ENCODE measurements around the gene RBP3. TPM values are rescaled to one million over a fixed set of nuclear protein-coding genes. Genes with fewer than 3 reads are reported as not detected.

The RBP3 gene
- total RNA-seq, 2 experiments from 2014 or later = not detected

GRCh38 chr10:47315421-47315820, 32.7 kb upstream of the RBP3 start:
- POLR2A ChIA-PET = no interaction called here
- no peak for TF ChIP-seq CTCF (IDR thresholded peaks at IDR 0.05)
- CTCF ChIA-PET = interaction anchor here (0.8 to 6.9 kb wide), 4 partner anchors 94 to 290 kb away, joined by 3 to 204 read pairs (median 8); no protein-coding TSS in a partner anchor
- no peak overlapping the region for H3K27ac Mint-ChIP-seq
- H3K4me1 Mint-ChIP-seq (ENCODE audit: low read depth) = peaks cover 18% of the 10 kb centered on the region
- H3K4me3 Mint-ChIP-seq = no peak overlapping the region
- DNase-seq (no peak), ATAC-seq (no peak)
- H3K36me3 Mint-ChIP-seq (ENCODE audit: low read depth) = no peaks in the 10 kb centered on the region
- no peaks in the 10 kb centered on the region for H3K9me3 Mint-ChIP-seq
- no peaks in the 10 kb centered on the region for H3K27me3 Mint-ChIP-seq
- intact Hi-C loops (cut with micrococcal nuclease) = no loop called here

GRCh38 chr10:47316131-47316530, 32.0 kb upstream of the RBP3 start:
- ChIA-PET CTCF (interaction anchor here (2.5 to 6.9 kb wide), 2 partner anchors 270 to 291 kb away, joined by 13 to 204 read pairs; no protein-coding TSS in a partner anchor), POLR2A (no interaction called here)
- Mint-ChIP-seq H3K4me3 (no peak overlapping the region), H3K27ac (no peak overlapping the region), H3K9me3 (no peaks in the 10 kb centered on the region), H3K4me1 (ENCODE audit: low read depth) (peaks cover 12% of the 10 kb centered on the region), H3K36me3 (ENCODE audit: low read depth) (no peaks in the 10 kb centered on the region), H3K27me3 (no peaks in the 10 kb centered on the region)
- ATAC-seq = no peak
- no peak for TF ChIP-seq CTCF (IDR thresholded peaks at IDR 0.05)
- no peak for DNase-seq
- intact Hi-C loops (cut with micrococcal nuclease) = no loop called here

DNA sequence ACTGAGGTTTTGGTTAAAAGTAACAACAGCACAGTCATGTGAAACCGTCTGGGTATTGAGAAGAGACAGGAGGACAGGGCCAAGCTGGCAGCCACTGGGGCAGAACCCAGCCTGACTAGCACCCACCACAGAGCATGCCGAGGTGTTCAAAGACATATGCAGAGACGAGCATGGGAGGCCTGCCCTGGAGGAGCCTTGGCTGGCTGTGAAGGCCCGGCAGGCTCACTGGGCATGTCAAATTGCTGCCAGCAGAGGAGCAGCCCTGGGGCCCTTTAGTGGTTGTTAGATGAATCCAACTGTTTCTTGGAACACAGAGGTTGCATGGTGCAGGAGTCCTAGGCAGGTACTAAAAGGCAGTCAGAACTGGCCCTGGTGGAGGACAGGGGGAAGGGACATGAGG, 30.9 kb upstream of the RBP3 start:
- ChIA-PET POLR2A (no interaction called here), CTCF (interaction anchor here (2.5 kb wide), 1 partner anchor 292 kb away, joined by 13 read pairs; no protein-coding TSS in a partner anchor)
- intact Hi-C loops (cut with micrococcal nuclease) = no loop called here
- TF ChIP-seq CTCF (IDR thresholded peaks at IDR 0.05) = no peak
- no peaks in the 10 kb centered on the region for H3K36me3 Mint-ChIP-seq (ENCODE audit: low read depth)
- H3K4me1 Mint-ChIP-seq (ENCODE audit: low read depth) = peaks cover under 1% of the 10 kb centered on the region
- no peaks in the 10 kb centered on the region for H3K27me3 Mint-ChIP-seq
- no peak overlapping the region for H3K27ac Mint-ChIP-seq
- ATAC-seq (no peak), DNase-seq (no peak)
- no peak overlapping the region for H3K4me3 Mint-ChIP-seq
- H3K9me3 Mint-ChIP-seq = no peaks in the 10 kb centered on the region

GRCh38 chr10:47318706-47319105, 29.5 kb upstream of the RBP3 start:
- no peak for TF ChIP-seq CTCF (IDR thresholded peaks at IDR 0.05)
- CTCF ChIA-PET = interaction anchor here (1.0 to 1.6 kb wide), 2 partner anchors 293 to 294 kb away, joined by 4 to 5 read pairs; no protein-coding TSS in a partner anchor
- POLR2A ChIA-PET = no interaction called here
- no peaks in the 10 kb centered on the region for H3K36me3 Mint-ChIP-seq (ENCODE audit: low read depth)
- intact Hi-C loops (cut with micrococcal nuclease) = no loop called here
- no peaks in the 10 kb centered on the region for H3K4me1 Mint-ChIP-seq (ENCODE audit: low read depth)
- ATAC-seq (no peak), DNase-seq (no peak)
- no peaks in the 10 kb centered on the region for H3K27me3 Mint-ChIP-seq
- H3K27ac Mint-ChIP-seq = no peak overlapping the region
- H3K9me3 Mint-ChIP-seq = no peaks in the 10 kb centered on the region
- no peak overlapping the region for H3K4me3 Mint-ChIP-seq

GRCh38 chr10:47319784-47320183, 28.4 kb upstream of the RBP3 start:
- Mint-ChIP-seq H3K9me3 (no peaks in the 10 kb centered on the region), H3K27ac (no peak overlapping the region), H3K4me1 (ENCODE audit: low read depth) (no peaks in the 10 kb centered on the region), H3K27me3 (no peaks in the 10 kb centered on the region), H3K36me3 (ENCODE audit: low read depth) (no peaks in the 10 kb centered on the region), H3K4me3 (no peak overlapping the region)
- ATAC-seq (no peak), DNase-seq (no peak)
- CTCF ChIA-PET = interaction anchor here (1.0 to 2.8 kb wide), 2 partner anchors 272 to 273 kb away, joined by 3 to 10 read pairs; no protein-coding TSS in a partner anchor
- intact Hi-C loops (cut with micrococcal nuclease) = no loop called here
- POLR2A ChIA-PET = no interaction called here
- no peak for TF ChIP-seq CTCF (IDR thresholded peaks at IDR 0.05)

All from activated CD8-positive, alpha-beta T cell treated with anti-CD3 and anti-CD28 coated beads for 36 hours (primary cell).